ENCODE measurements around the gene GLB1L2. TPM values are rescaled to one million over a fixed set of nuclear protein-coding genes. Genes with fewer than 3 reads are reported as not detected.

GLB1L2 gene
- total RNA-seq, 1 donor, result not detected

DNA sequence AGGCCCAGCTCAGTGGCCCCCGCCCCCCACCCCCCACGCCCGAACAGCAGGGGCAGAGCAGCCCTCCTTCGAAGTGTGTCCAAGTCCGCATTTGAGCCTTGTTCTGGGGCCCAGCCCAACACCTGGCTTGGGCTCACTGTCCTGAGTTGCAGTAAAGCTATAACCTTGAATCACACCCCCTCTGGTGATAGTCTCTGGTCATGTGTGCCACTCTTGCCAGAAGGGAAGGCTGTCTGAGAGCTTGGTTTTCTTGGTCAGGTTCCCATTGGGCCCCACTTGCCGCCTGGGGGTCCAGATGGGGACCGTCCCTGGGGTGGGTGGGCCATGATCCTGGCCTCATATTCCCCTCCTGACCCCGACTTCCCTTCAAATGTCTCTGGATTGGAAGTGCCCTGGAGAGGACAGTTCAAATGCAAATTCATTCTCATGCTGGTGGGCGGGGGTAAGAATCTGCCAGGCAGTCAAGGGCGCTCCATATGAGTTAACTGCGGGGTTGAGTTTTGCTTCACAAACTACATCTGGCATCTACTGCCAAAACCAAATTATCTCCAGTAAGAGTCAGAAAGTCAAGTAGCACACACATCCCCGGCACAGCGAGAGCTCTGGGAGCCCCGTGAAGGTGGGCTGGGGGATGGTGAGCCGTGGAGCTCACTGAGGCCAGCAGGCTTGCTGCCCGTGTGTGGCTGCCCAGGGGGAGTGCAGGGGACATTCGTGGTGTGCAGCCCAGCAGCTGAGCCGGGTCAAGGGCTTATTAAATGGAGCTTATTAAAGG, 44.5 kb downstream of the GLB1L2 start:
- TF ChIP-seq, protein P1, sequence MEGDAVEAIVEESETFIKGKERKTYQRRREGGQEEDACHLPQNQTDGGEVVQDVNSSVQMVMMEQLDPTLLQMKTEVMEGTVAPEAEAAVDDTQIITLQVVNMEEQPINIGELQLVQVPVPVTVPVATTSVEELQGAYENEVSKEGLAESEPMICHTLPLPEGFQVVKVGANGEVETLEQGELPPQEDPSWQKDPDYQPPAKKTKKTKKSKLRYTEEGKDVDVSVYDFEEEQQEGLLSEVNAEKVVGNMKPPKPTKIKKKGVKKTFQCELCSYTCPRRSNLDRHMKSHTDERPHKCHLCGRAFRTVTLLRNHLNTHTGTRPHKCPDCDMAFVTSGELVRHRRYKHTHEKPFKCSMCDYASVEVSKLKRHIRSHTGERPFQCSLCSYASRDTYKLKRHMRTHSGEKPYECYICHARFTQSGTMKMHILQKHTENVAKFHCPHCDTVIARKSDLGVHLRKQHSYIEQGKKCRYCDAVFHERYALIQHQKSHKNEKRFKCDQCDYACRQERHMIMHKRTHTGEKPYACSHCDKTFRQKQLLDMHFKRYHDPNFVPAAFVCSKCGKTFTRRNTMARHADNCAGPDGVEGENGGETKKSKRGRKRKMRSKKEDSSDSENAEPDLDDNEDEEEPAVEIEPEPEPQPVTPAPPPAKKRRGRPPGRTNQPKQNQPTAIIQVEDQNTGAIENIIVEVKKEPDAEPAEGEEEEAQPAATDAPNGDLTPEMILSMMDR (IDR thresholded peaks at IDR 0.05; ENCODE audit: insufficient read depth, low read length), result no peak
- DNase-seq (ENCODE audit: low read depth), result no peak
- H3K4me3 ChIP-seq (ENCODE audit: low read depth, low read length), result no peak overlapping the region

DNA sequence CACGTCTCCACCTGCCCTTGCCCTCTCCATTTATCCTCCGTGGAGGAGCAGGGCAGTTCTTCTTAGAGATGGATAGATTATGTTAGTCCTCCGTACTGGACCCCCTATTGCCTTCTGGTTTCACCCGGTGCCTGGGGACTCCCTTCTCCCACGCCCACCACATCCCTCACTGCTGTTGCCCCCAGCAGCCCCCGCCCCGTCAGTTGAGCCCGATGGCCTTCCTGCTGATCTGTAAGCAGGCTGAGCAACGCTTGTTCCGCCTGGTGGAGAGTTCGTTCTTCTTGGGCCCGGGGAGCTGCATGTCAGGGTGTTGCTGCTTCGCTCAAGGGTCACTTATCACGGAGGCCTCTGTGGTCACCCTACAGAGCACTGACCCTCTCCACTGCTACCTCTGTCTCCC, 46.1 kb downstream of the GLB1L2 start:
- no peak overlapping the region for H3K4me3 ChIP-seq (ENCODE audit: low read depth, low read length)
- TF ChIP-seq, protein P1 (IDR thresholded peaks at IDR 0.05; ENCODE audit: insufficient read depth, low read length), result no peak
- DNase-seq (ENCODE audit: low read depth), result no peak

DNA sequence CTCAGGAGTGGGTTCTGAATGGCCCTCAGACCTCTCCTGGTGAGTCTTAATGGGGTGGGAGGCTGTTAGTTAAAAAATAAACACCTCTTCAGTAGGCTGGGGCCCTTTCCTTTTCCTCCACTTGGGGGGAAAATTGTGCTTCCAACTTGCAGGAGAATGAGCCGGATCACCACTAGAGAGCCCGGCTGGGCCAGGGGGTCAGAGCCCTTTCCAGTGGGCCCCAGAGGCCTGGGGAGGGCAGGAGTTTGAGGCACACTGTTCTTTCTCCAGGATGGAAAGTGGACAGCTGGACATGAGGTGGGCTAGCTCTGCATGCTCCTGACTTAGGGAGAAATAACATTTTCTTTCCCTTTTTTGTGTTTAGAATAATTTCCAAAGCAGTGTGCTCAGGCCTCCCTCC, 47.5 kb downstream of the GLB1L2 start:
- no peak for DNase-seq (ENCODE audit: low read depth)
- TF ChIP-seq, protein P1 (IDR thresholded peaks at IDR 0.05; ENCODE audit: insufficient read depth, low read length), result no peak
- no peak overlapping the region for H3K4me3 ChIP-seq (ENCODE audit: low read depth, low read length)

DNA sequence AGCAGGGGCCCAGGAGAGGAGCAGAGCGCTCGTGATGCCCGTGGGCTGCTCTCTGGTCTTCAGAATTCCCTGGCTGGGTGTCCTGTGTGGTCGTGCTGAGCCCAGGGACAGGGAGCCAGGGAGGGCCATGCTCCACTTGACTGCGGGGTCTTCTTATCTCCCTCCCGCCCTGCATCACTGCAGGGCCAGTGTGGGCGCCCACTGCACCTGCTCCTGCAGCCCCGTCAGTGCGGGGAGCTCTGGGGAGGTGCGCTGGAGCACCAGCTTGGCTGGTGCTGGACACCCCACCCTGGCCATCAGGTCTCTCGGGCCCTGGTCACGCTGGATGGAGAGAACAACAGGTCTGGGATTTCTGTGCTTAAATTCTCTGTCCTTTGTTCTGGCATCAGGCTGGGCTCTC, 48.4 kb downstream of the GLB1L2 start:
- TF ChIP-seq, protein P1 (IDR thresholded peaks at IDR 0.05; ENCODE audit: insufficient read depth, low read length), result no peak
- no peak overlapping the region for H3K4me3 ChIP-seq (ENCODE audit: low read depth, low read length)

DNA sequence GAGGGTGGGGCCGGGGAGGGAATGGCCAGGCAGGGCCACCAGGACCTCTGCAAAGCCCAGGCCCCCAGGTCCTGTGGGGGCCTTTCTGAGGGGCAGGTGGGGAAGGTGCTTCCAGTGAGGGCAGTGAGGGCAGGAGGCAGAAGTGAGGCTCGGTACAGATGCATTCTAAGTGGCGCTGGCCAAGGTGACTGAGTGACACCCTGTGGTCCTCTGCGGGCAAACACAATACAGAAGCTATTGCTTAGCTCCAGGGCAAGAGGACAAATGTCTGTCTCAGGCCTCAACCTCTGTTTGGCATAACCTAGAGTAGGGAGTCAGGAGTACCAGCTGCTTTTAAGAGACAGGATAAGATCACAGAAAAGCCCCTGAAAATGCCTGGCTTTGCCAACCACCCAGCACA, 49.0 kb downstream of the GLB1L2 start:
- TF ChIP-seq, protein P1 (IDR thresholded peaks at IDR 0.05; ENCODE audit: insufficient read depth, low read length), result no peak
- no peak for DNase-seq (ENCODE audit: low read depth)
- no peak overlapping the region for H3K4me3 ChIP-seq (ENCODE audit: low read depth, low read length)

More for the DNA sequence above, 48.4 kb downstream of the GLB1L2 start:
- no peak for DNase-seq (ENCODE audit: low read depth)

DNA sequence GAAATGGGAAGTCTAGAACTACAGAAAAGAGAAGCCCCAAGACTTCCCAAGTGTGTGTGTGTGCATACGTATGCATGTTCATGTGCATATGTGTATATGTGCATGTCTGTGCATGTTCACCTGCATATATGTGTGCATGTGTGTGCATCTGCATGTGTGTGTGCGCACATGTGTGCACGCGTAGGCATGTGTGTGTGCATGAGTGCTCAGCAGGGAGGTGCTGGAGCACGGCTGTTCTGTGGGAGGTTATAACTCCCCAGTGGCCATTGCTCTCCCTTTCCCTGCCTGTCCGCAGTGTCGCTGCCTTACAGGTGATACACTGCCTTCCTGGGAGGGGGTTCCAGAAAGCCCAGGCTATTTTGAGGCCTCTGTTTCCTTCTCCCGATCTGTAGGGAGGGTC, 50.5 kb downstream of the GLB1L2 start:
- H3K4me3 ChIP-seq (ENCODE audit: low read depth, low read length), result no peak overlapping the region
- TF ChIP-seq, protein P1 (IDR thresholded peaks at IDR 0.05; ENCODE audit: insufficient read depth, low read length), result no peak
- DNase-seq (ENCODE audit: low read depth), result no peak

DNA sequence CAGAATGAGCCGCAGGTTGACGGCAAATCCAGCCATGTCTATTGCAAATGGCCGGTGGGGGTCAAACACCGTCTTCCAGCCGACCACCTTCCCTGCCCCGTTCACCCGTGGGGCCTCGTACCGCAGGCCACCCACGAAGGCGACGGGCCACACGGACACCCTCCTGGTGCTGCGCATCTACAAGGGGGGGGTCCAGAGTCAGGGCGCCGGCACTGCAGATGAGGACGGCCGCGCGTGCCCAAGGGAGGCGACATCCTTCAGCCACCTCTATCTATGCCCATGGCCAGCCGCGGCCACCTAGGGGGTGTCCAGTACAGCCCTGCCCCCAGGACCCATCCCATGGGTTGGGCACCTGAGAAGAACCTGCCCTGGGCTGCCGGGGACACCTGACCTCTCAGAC, 51.0 kb downstream of the GLB1L2 start:
- DNase-seq (ENCODE audit: low read depth), result no peak
- H3K4me3 ChIP-seq (ENCODE audit: low read depth, low read length), result no peak overlapping the region
- TF ChIP-seq, protein P1 (IDR thresholded peaks at IDR 0.05; ENCODE audit: insufficient read depth, low read length), result no peak
